A549 (cell line): ENCODE measurements around the gene CCR2.

ENCODE experiments used
- CBX8 ChIP-seq: fragments of 200-600 bp; sonication (generic); IDR thresholded peaks from 2 replicates; pipeline ENCODE4 v1.6.1; 2016
- KDM1A ChIP-seq: fragments of 200-600 bp; sonication (generic); IDR thresholded peaks from 2 replicates; pipeline ENCODE4 v1.6.1; 2016; ENCODE audit warnings: low read depth, mild to moderate bottlenecking
- POLR2A ChIP-seq: IDR thresholded peaks from 2 replicates; pipeline ENCODE4 v1.6.1; 2012; ENCODE audit warnings: mild to moderate bottlenecking, low read length
- TF ChIP-seq, protein P1 (sequence below): fragments of >200 bp; sonication (Bioruptor Twin); formaldehyde crosslinking; IDR thresholded peaks from 3 replicates; pipeline ENCODE4 v1.5.1; 2016
- TF ChIP-seq, protein P2 (sequence below): fragments of 450-650 bp; IDR thresholded peaks from 2 replicates; pipeline ENCODE4 v1.6.1; 2014; ENCODE audit warnings: antibody characterized with exemption

DNA sequence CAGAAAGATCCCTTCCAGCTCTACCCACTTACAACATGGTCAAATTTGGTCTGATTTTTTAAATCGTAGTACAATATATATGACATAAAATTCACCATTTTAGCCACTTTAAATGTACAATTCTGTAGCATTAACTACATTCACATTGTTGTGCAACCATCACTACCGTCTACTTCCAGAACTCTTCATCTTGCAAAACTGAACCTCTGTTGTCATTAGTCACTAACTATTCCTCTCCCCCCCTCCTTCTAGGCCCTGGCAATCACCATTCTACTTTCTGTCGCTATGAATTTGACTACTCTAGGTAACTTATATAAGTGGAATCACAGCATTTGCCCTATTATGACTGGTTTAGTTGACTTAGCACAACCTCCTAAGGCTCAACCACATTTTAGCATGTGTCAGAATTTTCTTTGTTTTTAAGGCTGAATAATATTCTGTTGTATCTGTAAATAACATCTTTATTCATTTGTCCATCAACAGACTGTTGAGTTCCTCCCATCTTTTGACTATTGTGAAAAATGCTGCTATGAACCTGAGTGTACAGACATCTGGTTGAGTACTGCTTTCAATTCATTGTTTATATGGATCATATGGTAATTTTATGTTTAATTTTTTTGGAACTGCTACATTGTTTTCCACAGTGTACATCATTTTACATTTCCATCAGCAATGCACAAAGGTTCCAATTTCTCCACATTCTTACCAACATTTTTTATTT is 35.5 kb upstream of the CCR2 start:
- TF ChIP-seq KDM1A: no peak
- TF ChIP-seq POLR2A: no peak
- TF ChIP-seq, protein P1, sequence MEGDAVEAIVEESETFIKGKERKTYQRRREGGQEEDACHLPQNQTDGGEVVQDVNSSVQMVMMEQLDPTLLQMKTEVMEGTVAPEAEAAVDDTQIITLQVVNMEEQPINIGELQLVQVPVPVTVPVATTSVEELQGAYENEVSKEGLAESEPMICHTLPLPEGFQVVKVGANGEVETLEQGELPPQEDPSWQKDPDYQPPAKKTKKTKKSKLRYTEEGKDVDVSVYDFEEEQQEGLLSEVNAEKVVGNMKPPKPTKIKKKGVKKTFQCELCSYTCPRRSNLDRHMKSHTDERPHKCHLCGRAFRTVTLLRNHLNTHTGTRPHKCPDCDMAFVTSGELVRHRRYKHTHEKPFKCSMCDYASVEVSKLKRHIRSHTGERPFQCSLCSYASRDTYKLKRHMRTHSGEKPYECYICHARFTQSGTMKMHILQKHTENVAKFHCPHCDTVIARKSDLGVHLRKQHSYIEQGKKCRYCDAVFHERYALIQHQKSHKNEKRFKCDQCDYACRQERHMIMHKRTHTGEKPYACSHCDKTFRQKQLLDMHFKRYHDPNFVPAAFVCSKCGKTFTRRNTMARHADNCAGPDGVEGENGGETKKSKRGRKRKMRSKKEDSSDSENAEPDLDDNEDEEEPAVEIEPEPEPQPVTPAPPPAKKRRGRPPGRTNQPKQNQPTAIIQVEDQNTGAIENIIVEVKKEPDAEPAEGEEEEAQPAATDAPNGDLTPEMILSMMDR: no peak
- TF ChIP-seq CBX8: no peak
- TF ChIP-seq, protein P2, sequence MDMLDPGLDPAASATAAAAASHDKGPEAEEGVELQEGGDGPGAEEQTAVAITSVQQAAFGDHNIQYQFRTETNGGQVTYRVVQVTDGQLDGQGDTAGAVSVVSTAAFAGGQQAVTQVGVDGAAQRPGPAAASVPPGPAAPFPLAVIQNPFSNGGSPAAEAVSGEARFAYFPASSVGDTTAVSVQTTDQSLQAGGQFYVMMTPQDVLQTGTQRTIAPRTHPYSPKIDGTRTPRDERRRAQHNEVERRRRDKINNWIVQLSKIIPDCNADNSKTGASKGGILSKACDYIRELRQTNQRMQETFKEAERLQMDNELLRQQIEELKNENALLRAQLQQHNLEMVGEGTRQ: no peak
